Lower lobe of right lung (tissue), 2 donors: Measurements from ENCODE around the gene ATOX1. TPM values are rescaled to one million over a fixed set of nuclear protein-coding genes. Genes with fewer than 3 reads are reported as not detected.

Experiments
- ATAC-seq, 2 donors: fragments of 200-7000 bp; cut with Tn5 transposase; one replicate each; pipeline ENCODE4 v1.9.1; 2020 to 2022; ENCODE audit warnings: mild to moderate bottlenecking in 2 of 2, moderate library complexity in 2 of 2
- DNase-seq: peaks from one replicate; pipeline ENCODE4 v3.0.0-alpha.2; 2020
- H3K27ac ChIP-seq: fragments of 200-600 bp; one replicate; pipeline ENCODE4 v1.8.0; 2022
- H3K27me3 ChIP-seq: fragments of 200-600 bp; one replicate; pipeline ENCODE4 v1.8.0; 2022; ENCODE audit warnings: low read depth
- H3K36me3 ChIP-seq: fragments of 200-600 bp; one replicate; pipeline ENCODE4 v1.8.0; 2022; ENCODE audit warnings: mild to moderate bottlenecking
- H3K4me1 ChIP-seq: fragments of 200-600 bp; one replicate; pipeline ENCODE4 v1.8.0; 2022
- H3K4me3 ChIP-seq: fragments of 200-600 bp; one replicate; pipeline ENCODE4 v1.8.0; 2022; ENCODE audit warnings: mild to moderate bottlenecking
- H3K9me3 ChIP-seq: fragments of 200-600 bp; one replicate; pipeline ENCODE4 v1.8.0; 2022
- CTCF ChIP-seq: fragments of 200-600 bp; IDR thresholded peaks from one replicate; pipeline ENCODE4 v1.8.0; 2022; ENCODE audit warnings: antibody characterized with exemption, mild to moderate bottlenecking
- intact Hi-C: fragments of 100-400 bp; cut with DNase I; formaldehyde crosslinking; loops from one replicate; pipeline ENCODE4 v1.11.0; 2022
- total RNA-seq: library from RNA; stranded (reverse); fragmentation: NEBNext Ultra II Directional; extraction: Animal tissue kit (Norgen Biotek cat#: 25700); gene quantifications from one replicate; pipeline ENCODE4 v1.2.1, GENCODE V29; 2021
- donor health status: DM: no; HTN: yes; CAD: no; lungs with severe emphysema.

ATOX1 gene
- total RNA-seq, 1 donor from 2014 or later, result 68.2 TPM

DNA sequence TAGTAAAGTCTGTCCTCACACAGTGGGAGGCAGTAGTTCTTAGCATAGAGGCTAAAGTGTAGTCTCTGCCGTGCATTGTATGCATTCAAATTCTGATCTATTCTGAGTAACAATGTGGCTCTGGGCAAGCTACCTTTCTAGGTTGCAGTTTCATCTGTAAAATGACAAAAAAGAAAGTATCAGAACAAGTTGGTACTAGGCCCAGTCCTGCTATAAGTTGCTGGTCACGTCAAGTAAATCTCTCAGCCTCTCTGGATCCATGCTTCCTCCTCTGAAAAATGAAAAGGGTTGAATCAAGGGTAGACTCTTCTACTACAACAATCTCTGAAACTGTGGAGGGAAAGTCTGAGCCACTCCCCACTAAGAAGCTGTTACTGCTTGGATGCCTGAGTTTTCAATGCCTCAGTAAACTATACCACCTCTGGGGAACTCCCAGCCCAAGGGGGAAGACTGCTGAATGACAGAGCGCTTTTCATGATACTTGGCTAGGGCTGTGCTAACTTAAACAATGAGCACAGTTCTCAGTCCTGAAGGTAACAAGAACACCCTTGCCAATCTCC lies 37.3 kb downstream of the ATOX1 start:
- ATAC-seq (no peak), DNase-seq (no peak)
- Histone ChIP-seq H3K4me3 (no peak overlapping the region), H3K9me3 (no peaks in the 10 kb centered on the region), H3K4me1 (peaks cover 44% of the 10 kb centered on the region), H3K27me3 (no peaks in the 10 kb centered on the region), H3K27ac (no peak overlapping the region), H3K36me3 (no peaks in the 10 kb centered on the region)
- TF ChIP-seq CTCF, result no peak
- intact Hi-C loops, result no loop called here

DNA sequence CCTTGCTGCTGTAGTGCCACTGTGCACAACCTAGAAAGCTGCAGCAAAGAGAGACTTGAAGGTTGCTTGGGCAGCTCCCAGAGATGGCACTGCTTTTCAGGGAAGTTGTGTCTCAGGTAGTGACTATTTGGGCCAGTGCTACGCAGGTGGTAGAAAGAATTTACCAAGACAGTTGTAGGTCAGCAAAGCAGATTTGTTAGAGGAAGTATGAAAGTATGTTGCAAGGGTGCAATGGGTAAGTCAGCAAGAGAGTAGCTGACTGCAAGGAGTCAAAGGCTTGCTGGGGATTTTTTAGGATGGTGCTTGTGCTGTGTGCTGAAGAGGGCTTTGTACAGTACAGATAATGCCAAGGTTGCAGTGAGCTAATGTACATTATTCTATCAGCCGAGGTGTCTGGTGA lies 38.2 kb downstream of the ATOX1 start:
- ATAC-seq, result no peak

DNA sequence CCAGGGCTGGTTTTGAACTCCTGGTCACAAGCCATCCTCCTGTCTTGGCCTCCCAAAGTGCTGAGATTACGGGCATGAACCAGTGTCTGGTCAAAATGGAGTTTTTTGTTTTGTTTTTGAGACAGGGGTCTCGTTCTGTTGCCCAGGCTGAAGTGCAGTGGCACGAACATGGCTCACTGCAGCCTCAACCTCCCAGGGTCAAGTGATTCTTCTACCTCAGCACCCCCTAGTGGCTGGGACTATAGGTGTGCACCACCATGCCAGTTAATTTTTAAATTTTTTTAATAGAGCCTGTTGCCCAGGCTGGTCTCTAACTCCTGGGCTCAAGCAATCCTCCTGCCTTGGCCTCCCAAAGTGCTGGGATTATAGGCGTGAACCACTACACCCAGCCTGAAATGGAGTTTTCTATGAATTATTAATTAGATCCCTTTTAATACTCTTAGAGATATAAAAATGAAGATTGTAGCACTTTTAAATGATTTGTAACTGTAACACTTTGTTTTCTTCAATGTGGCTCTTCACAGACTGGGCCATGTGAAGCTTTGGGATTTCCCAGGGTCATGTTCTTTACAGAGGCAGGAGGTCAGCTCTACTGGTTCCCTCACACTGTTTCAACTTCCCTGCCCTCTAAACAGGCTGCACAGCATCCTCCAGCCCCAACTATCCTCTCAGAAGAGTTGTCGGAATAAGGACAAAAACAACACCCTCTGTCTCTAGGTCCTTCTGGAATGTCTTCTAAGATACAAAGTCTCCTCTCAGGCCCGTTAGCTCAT lies 39.0 kb downstream of the ATOX1 start:
- Histone ChIP-seq H3K9me3 (no peaks in the 10 kb centered on the region), H3K4me3 (no peak overlapping the region), H3K27me3 (no peaks in the 10 kb centered on the region), H3K36me3 (no peaks in the 10 kb centered on the region), H3K27ac (peak overlapping the region; percentile 22), H3K4me1 (peaks cover 44% of the 10 kb centered on the region)
- no peak for DNase-seq
- intact Hi-C loops, result no loop called here
- peak; percentile 65 to 76 for ATAC-seq
- peak; percentile 61 for TF ChIP-seq CTCF

More for the DNA sequence above, 38.2 kb downstream of the ATOX1 start:
- intact Hi-C loops, result no loop called here
- no peak for TF ChIP-seq CTCF
- Histone ChIP-seq H3K27ac (no peak overlapping the region), H3K4me3 (no peak overlapping the region), H3K9me3 (no peaks in the 10 kb centered on the region), H3K4me1 (peaks cover 44% of the 10 kb centered on the region), H3K27me3 (no peaks in the 10 kb centered on the region), H3K36me3 (no peaks in the 10 kb centered on the region)
- no peak for DNase-seq

DNA sequence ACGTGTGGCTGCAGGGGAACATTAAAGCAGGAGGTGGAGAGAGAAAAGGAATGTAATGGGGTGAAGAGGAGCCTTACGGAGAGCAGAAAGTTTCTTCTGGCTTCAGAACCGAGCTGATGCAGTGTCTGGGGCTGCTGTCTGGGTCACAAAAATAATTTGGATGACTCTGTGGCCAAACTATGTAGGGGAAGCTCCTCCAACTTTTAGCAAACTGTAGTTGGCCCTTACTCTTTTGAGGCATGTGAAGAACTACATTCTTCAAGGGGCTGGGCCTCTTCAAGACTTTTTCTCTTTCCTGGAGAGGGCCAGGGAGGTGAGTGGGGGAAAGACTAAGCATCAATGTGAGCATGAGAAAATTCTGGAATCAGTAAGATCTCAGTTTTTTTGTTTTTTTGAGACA lies 39.8 kb downstream of the ATOX1 start:
- Histone ChIP-seq H3K9me3 (no peaks in the 10 kb centered on the region), H3K27ac (peak overlapping the region; percentile 22), H3K4me3 (no peak overlapping the region), H3K4me1 (peaks cover 44% of the 10 kb centered on the region), H3K27me3 (no peaks in the 10 kb centered on the region), H3K36me3 (no peaks in the 10 kb centered on the region)
- TF ChIP-seq CTCF, result no peak
- intact Hi-C loops, result no loop called here
- DNase-seq, result no peak
- ATAC-seq, result peak; percentile 67 to 76

GRCh38 chr5:151718153-151718552 lies 40.3 kb downstream of the ATOX1 start:
- Histone ChIP-seq H3K9me3 (no peaks in the 10 kb centered on the region), H3K27me3 (no peaks in the 10 kb centered on the region), H3K36me3 (no peaks in the 10 kb centered on the region), H3K4me1 (peaks cover 44% of the 10 kb centered on the region), H3K27ac (peak overlapping the region; percentile 22), H3K4me3 (no peak overlapping the region)
- ATAC-seq (no peak), DNase-seq (no peak)
- intact Hi-C loops, result no loop called here
- TF ChIP-seq CTCF, result no peak
